A549 (cell line): ENCODE measurements around the gene PMEL.

Experiments used
- CTCF ChIP-seq: fragments of >200 bp; sonication (Bioruptor Twin); formaldehyde crosslinking; IDR thresholded peaks from 3 replicates; pipeline ENCODE4 v1.5.1; 2016
- EP300 ChIP-seq, 2 experiments: fragments of >200 bp; sonication (Bioruptor Twin); formaldehyde crosslinking; IDR thresholded peaks; 2 replicates in 1 of 2; 3 replicates in 1 of 2; pipeline ENCODE4 v1.6.1; 2016 to 2017
- FOSB ChIP-seq: fragments of 250-450 bp; sonication (Bioruptor Pico); IDR thresholded peaks from 2 replicates; pipeline ENCODE4 v1.5.0; 2020; ENCODE audit warnings: mild to moderate bottlenecking, moderate library complexity
- HMGXB4 ChIP-seq: fragments of 250-450 bp; sonication (Bioruptor Pico); IDR thresholded peaks from 2 replicates; pipeline ENCODE4 v1.5.0; 2021; ENCODE audit warnings: mild to moderate bottlenecking, moderate library complexity, borderline replicate concordance
- JUN ChIP-seq, 2 experiments: fragments of >200 bp; sonication (Bioruptor Twin); formaldehyde crosslinking; IDR thresholded peaks; 2 replicates in 1 of 2; 3 replicates in 1 of 2; pipeline ENCODE4 v1.6.1; 2016 to 2017
- MAX ChIP-seq: IDR thresholded peaks from 2 replicates; pipeline ENCODE4 v1.6.1; 2012
- MYC ChIP-seq: IDR thresholded peaks from 2 replicates; pipeline ENCODE4 v1.6.1; 2012; ENCODE audit warnings: mild to moderate bottlenecking, inconsistent platforms, low read length, improper control_type of control experiment, borderline replicate concordance
- PBX3 ChIP-seq: IDR thresholded peaks from 2 replicates; pipeline ENCODE4 v1.6.1; 2012
- POLR2A ChIP-seq: IDR thresholded peaks from 2 replicates; pipeline ENCODE4 v1.6.1; 2012; ENCODE audit warnings: mild to moderate bottlenecking, low read length
- RCOR1 ChIP-seq: fragments of 150-350 bp; IDR thresholded peaks from 2 replicates; pipeline ENCODE4 v1.6.1; 2014; ENCODE audit warnings: antibody characterized with exemption, low read length, low read depth
- SMC3 ChIP-seq: fragments of >200 bp; sonication (Bioruptor Twin); formaldehyde crosslinking; IDR thresholded peaks from 3 replicates; pipeline ENCODE4 v1.6.1; 2018; ENCODE audit warnings: inconsistent platforms

- no peak for TF ChIP-seq CTCF
- TF ChIP-seq PBX3, result no peak
- TF ChIP-seq EP300 (IDR thresholded peaks at IDR 0.05), result no peak
- no peak for TF ChIP-seq HMGXB4
- TF ChIP-seq FOSB (CRISPR knock-in tag), result no peak
- no peak for TF ChIP-seq POLR2A
- no peak for TF ChIP-seq MAX
- no peak for TF ChIP-seq SMC3
- no peak for TF ChIP-seq RCOR1
- TF ChIP-seq JUN (IDR thresholded peaks at IDR 0.05), result no peak
- no peak for TF ChIP-seq MYC
Observed at GRCh38 chr12:55915482-55915859, 50.4 kb downstream of the PMEL start.
